H1 (cell line): ENCODE data around the gene HOXB5. TPM values are rescaled to one million over a fixed set of nuclear protein-coding genes. Genes with fewer than 3 reads are reported as not detected.

ENCODE experiments used
- CTCF ChIA-PET: fragments of 300-600 bp; sonication (Branson Sonifier 250); formaldehyde crosslinking; loops from one replicate; lab custom pipeline; 2021; ENCODE audit not compliant: partially characterized antibody; lab: Charles Lee
- POLR2A ChIA-PET: fragments of 300-600 bp; sonication (Branson Sonifier 250); formaldehyde crosslinking; loops from one replicate; lab custom pipeline; 2021; ENCODE audit warnings: inconsistent platforms; ENCODE audit not compliant: partially characterized antibody; lab: Charles Lee
- DNase-seq, 2 experiments: peaks; one replicate each; pipeline versions ENCODE4 v3.0.0 to v3.0.0-alpha.2; 2010 to 2022; ENCODE audit warnings: low spot score in 2 of 2, low read depth in 1 of 2, mixed read lengths in 1 of 2
- FAIRE-seq: peaks from 2 replicates; lab custom pipeline; 2011; peaks lifted over from hg19 to GRCh38; lab: Jason Lieb, UNC
- H2AFZ ChIP-seq: 2 replicates; pipeline ENCODE4 v1.8.1; 2012; ENCODE audit warnings: low read length, inconsistent platforms
- H2AK5ac ChIP-seq: 2 replicates; pipeline ENCODE4 v1.6.1; 2013; ENCODE audit warnings: low read depth, low read length
- H2BK120ac ChIP-seq: replicated peaks from 2 replicates; pipeline ENCODE3; 2013; ENCODE audit warnings: low read depth, low read length, inconsistent platforms
- H2BK12ac ChIP-seq: 2 replicates; pipeline ENCODE4 v1.6.1; 2013; ENCODE audit warnings: low read depth, low read length
- H2BK15ac ChIP-seq: 2 replicates; pipeline ENCODE4 v1.6.1; 2013; ENCODE audit warnings: low read length
- H2BK20ac ChIP-seq: 2 replicates; pipeline ENCODE4 v1.6.1; 2013; ENCODE audit warnings: low read length
- H2BK5ac ChIP-seq: 2 replicates; pipeline ENCODE4 v1.6.1; 2013; ENCODE audit warnings: low read depth, low read length
- H3K14ac ChIP-seq: 2 replicates; pipeline ENCODE4 v1.6.1; 2013; ENCODE audit warnings: inconsistent platforms; ENCODE audit not compliant: insufficient read length
- H3K18ac ChIP-seq: 2 replicates; pipeline ENCODE4 v1.6.1; 2013; ENCODE audit warnings: low read length; ENCODE audit errors: extremely low read depth
- H3K23ac ChIP-seq: 2 replicates; pipeline ENCODE4 v1.6.1; 2013; ENCODE audit warnings: inconsistent platforms; ENCODE audit not compliant: insufficient read length
- H3K23me2 ChIP-seq: 2 replicates; pipeline ENCODE4 v1.6.1; 2013; ENCODE audit warnings: low read depth, low read length
- H3K27ac ChIP-seq: 2 replicates; pipeline ENCODE4 v1.6.1; 2011; ENCODE audit warnings: low read depth, low read length, inconsistent platforms
- H3K27me3 ChIP-seq, 4 experiments: replicated peaks in 1 of 4; 1 replicate in 1 of 4; 2 replicates in 3 of 4; pipeline versions ENCODE4 v1.6.1 to v1.8.1; 2011 to 2013; ENCODE audit warnings: low read length in 3 of 4, mild to moderate bottlenecking in 3 of 4, inconsistent platforms in 2 of 4, mixed read lengths in 2 of 4, moderate library complexity in 1 of 4; ENCODE audit not compliant: control insufficient read depth in 3 of 4, insufficient read depth in 3 of 4; ENCODE audit errors: extremely low read depth in 1 of 4
- H3K36me3 ChIP-seq, 4 experiments: 2 replicates each; pipeline versions ENCODE4 v1.6.1 to v1.8.1; 2011 to 2013; ENCODE audit warnings: mild to moderate bottlenecking in 4 of 4, low read length in 3 of 4, moderate library complexity in 2 of 4, control low read depth in 1 of 4, inconsistent platforms in 1 of 4; ENCODE audit not compliant: insufficient read depth in 4 of 4, control insufficient read depth in 2 of 4
- H3K4ac ChIP-seq: replicated peaks from 2 replicates; pipeline ENCODE3; 2013; ENCODE audit warnings: low read length, low read depth, mixed read lengths, inconsistent platforms; ENCODE audit not compliant: insufficient read length
- H3K4me1 ChIP-seq, 4 experiments: replicated peaks in 1 of 4; 1 replicate in 1 of 4; 2 replicates in 3 of 4; pipeline versions ENCODE4 v1.6.1 to v1.8.1; 2011 to 2013; ENCODE audit warnings: low read length in 3 of 4, inconsistent platforms in 2 of 4, mixed read lengths in 1 of 4; ENCODE audit not compliant: insufficient read depth in 4 of 4, control insufficient read depth in 3 of 4
- H3K4me2 ChIP-seq, 2 experiments: 2 replicates each; pipeline versions ENCODE4 v1.6.1 to v1.8.1; 2011 to 2013; ENCODE audit warnings: low read depth in 2 of 2, low read length in 2 of 2, control low read depth in 1 of 2, inconsistent platforms in 1 of 2, mild to moderate bottlenecking in 1 of 2; ENCODE audit not compliant: insufficient read depth in 1 of 2
- H3K4me3 ChIP-seq, 4 experiments: fragments of 200-600, 300-600 bp in 1 of 4; sonication (generic), shearing (Covaris generic), sonication (Bioruptor Twin) in 1 of 4; 2 replicates each; pipeline versions ENCODE4 v1.5.1 to v1.8.1; 2011 to 2016; ENCODE audit warnings: low read length in 4 of 4, low read depth in 3 of 4, control low read depth in 2 of 4, inconsistent platforms in 2 of 4, mild to moderate bottlenecking in 2 of 4, mixed read lengths in 1 of 4, moderate library complexity in 1 of 4; ENCODE audit not compliant: insufficient read depth in 2 of 4; ENCODE audit errors: extremely low read depth in 1 of 4
- H3K56ac ChIP-seq: replicated peaks from 2 replicates; pipeline ENCODE3; 2013; ENCODE audit warnings: low read depth, mild to moderate bottlenecking, mixed read lengths, low read length, inconsistent platforms; ENCODE audit not compliant: insufficient read length
- H3K79me1 ChIP-seq: 2 replicates; pipeline ENCODE4 v1.6.1; 2013; ENCODE audit warnings: low read depth, low read length, control low read depth
- H3K79me2 ChIP-seq, 2 experiments: 2 replicates each; pipeline versions ENCODE4 v1.6.1 to v1.8.1; 2012 to 2013; ENCODE audit warnings: low read length in 2 of 2, mild to moderate bottlenecking in 2 of 2, inconsistent platforms in 1 of 2; ENCODE audit not compliant: insufficient read depth in 2 of 2, control insufficient read depth in 1 of 2
- H3K9ac ChIP-seq, 4 experiments: replicated peaks in 1 of 4; 1 replicate in 1 of 4; 2 replicates in 3 of 4; pipeline versions ENCODE4 v1.6.1 to v1.8.1; 2011 to 2013; ENCODE audit warnings: low read depth in 3 of 4, low read length in 3 of 4, control low read depth in 2 of 4, mild to moderate bottlenecking in 2 of 4, moderate library complexity in 2 of 4, inconsistent platforms in 1 of 4; ENCODE audit errors: extremely low read depth in 1 of 4
- H3K9me3 ChIP-seq, 2 experiments: 2 replicates each; pipeline versions ENCODE4 v1.6.1 to v1.8.1; 2012 to 2013; ENCODE audit warnings: mild to moderate bottlenecking in 2 of 2, moderate library complexity in 2 of 2, control low read depth in 1 of 2, inconsistent platforms in 1 of 2, low read depth in 1 of 2, low read length in 1 of 2, mixed read lengths in 1 of 2; ENCODE audit not compliant: insufficient read depth in 2 of 2
- H4K20me1 ChIP-seq, 2 experiments: replicated peaks in 1 of 2; 2 replicates each; pipeline versions ENCODE3 to v1.8.1; 2011 to 2013; ENCODE audit warnings: inconsistent platforms in 2 of 2, low read length in 2 of 2, mild to moderate bottlenecking in 1 of 2; ENCODE audit not compliant: insufficient read depth in 2 of 2, control insufficient read depth in 1 of 2
- H4K5ac ChIP-seq: 2 replicates; pipeline ENCODE4 v1.6.1; 2013; ENCODE audit warnings: low read length, low read depth, mixed read lengths, inconsistent platforms; ENCODE audit not compliant: insufficient read length
- H4K8ac ChIP-seq: 2 replicates; pipeline ENCODE4 v1.8.0; 2013; ENCODE audit warnings: mild to moderate bottlenecking, moderate library complexity, low read length, inconsistent platforms; ENCODE audit not compliant: insufficient read depth; ENCODE audit errors: extremely low read depth
- H4K91ac ChIP-seq: replicated peaks from 2 replicates; pipeline ENCODE3; 2013; ENCODE audit warnings: low read length, mixed read lengths, inconsistent platforms; ENCODE audit not compliant: insufficient read length
- CBX8 ChIP-seq: fragments of 300-800, 300-1000 bp; sonication (generic); IDR thresholded peaks from 2 replicates; pipeline ENCODE4 v1.7.1; 2016; ENCODE audit warnings: low read depth, low read length, borderline replicate concordance
- EZH2 ChIP-seq: fragments of 200-600 bp; sonication (generic); IDR thresholded peaks from 2 replicates; pipeline ENCODE4 v1.7.1; 2012; ENCODE audit warnings: low read depth, mild to moderate bottlenecking, moderate library complexity, low read length, inconsistent platforms; ENCODE audit not compliant: severe bottlenecking
- RNF2 ChIP-seq: fragments of 200-900, 300-1000 bp; sonication (generic); IDR thresholded peaks from 2 replicates; pipeline ENCODE4 v1.7.1; 2016; ENCODE audit warnings: borderline replicate concordance, low read depth, mild to moderate bottlenecking, antibody characterized with exemption, low read length; ENCODE audit not compliant: poor library complexity, severe bottlenecking; ENCODE audit errors: missing control alignments
- SUZ12 ChIP-seq: fragments of 200-600 bp; sonication (generic); IDR thresholded peaks from 2 replicates; pipeline ENCODE4 v1.6.1; 2012; ENCODE audit warnings: mild to moderate bottlenecking, inconsistent platforms, low read length, moderate library complexity, mixed read lengths
- TBP ChIP-seq: IDR thresholded peaks from 2 replicates; pipeline ENCODE4 v1.6.1; 2011; ENCODE audit warnings: low read depth, low read length, improper control_type of control experiment
- USF2 ChIP-seq: IDR thresholded peaks from 2 replicates; pipeline ENCODE4 v1.6.1; 2011; ENCODE audit warnings: low read length, improper control_type of control experiment
- WGBS, 2 experiments: shearing (Covaris generic) in 1 of 2; methylation state at CpG; one replicate each; pipeline versions ENCODE4 v1.1.6 to v1.1.7; 2013 to 2015; ENCODE audit warnings: low lambda C conversion rate in 2 of 2, mixed read lengths in 2 of 2, inconsistent platforms in 1 of 2, low coverage in 1 of 2, missing lambda C conversion rate in 1 of 2; ENCODE audit not compliant: insufficient replicate concordance in 2 of 2, insufficient coverage in 1 of 2, insufficient read length in 1 of 2; ENCODE audit errors: extremely low coverage in 1 of 2, missing lambda C conversion rate in 1 of 2; 5-methylcytosine and 5-hydroxymethylcytosine counted together
- polyA plus RNA-seq, 7 experiments: library from polyadenylated mRNA; depleted of rRNA in 3 of 7; stranded (reverse) in 5 of 7; unstranded in 2 of 7; fragments of >200 nt in 5 of 7; fragments of 200-250 nt in 2 of 7; gene quantifications; 1 replicate in 5 of 7; 2 replicates in 1 of 7; 4 replicates in 1 of 7; pipeline versions ENCODE4 v1.2.1 to v1.2.3, GENCODE V29; 2011 to 2013; ENCODE audit warnings: missing spikeins in 2 of 7, mixed read lengths in 2 of 7
- total RNA-seq: library from RNA; stranded (reverse); fragmentation: NEBNext Ultra II Directional; extraction: Animal tissue kit (Norgen Biotek cat#: 25700); gene quantifications from 2 replicates; pipeline ENCODE4 v1.2.1, GENCODE V29; 2021

HOXB5 gene
- total and polyA plus RNA-seq, 2 of the 8 experiments (the other 6 are each of a cell fraction or from before 2014, with no cell fraction given): not detected

GRCh38 chr17:48547808-48548522 is 45.6 kb downstream of the HOXB5 start:
- Histone ChIP-seq H3K27me3 (peaks cover 94 to 100% (median 99%) of the 10 kb centered on the region in 4 experiments), H2BK15ac (no peak overlapping the region), H2AFZ (no peak overlapping the region), H2BK5ac (no peak overlapping the region), H2AK5ac (no peak overlapping the region), H2BK120ac (no peak overlapping the region), H4K91ac (no peak overlapping the region), H3K9me3 (no peaks in the 10 kb centered on the region), H3K79me2 (no peaks in the 10 kb centered on the region), H3K4me1 (peaks cover 7 to 30% (median 11%) of the 10 kb centered on the region in 4 experiments), H3K18ac (no peak overlapping the region; the same call in 1 of the 2 replicates), H3K79me1 (no peaks in the 10 kb centered on the region), H3K4ac (no peak overlapping the region), H3K4me3 (peak overlapping the region in 1 of 4 experiments; percentile 2; a peak in 1 of 8 replicates), H3K4me2 (peak overlapping the region in 1 of 2 experiments; percentile 10; a peak in 2 of 4 replicates), H4K5ac (no peak overlapping the region), H2BK12ac (no peak overlapping the region), H3K56ac (no peak overlapping the region), H3K36me3 (peaks cover 0 to 6% (median 0%) of the 10 kb centered on the region in 4 experiments; a peak in 1 of 8 replicates), H3K23ac (no peak overlapping the region), H3K27ac (no peak overlapping the region), H2BK20ac (0 out of 2 replicates have a peak overlapping the region, but pooled peaks have one; percentile 48), H3K9ac (no peak overlapping the region), H3K23me2 (no peaks in the 10 kb centered on the region; the same call in 1 of the 2 replicates), H3K14ac (no peak overlapping the region), H4K20me1 (peaks cover 17 to 18% of the 10 kb centered on the region in 2 experiments), H4K8ac (no peak overlapping the region)
- FAIRE-seq: no peak
- TF ChIP-seq RNF2 (peak; percentile 91), TBP (no peak), SUZ12 (peak; percentile 21; the same call in 1 of the 2 replicates), CBX8 (peak; percentile 92; the same call in 1 of the 2 replicates), USF2 (peak; percentile 74), EZH2 (peak; percentile 17)
- no peak for DNase-seq
- 11% methylated on average over 24 of the region's 24 CpGs; no CpG with 5 or more reads in 1 of the 2 experiments for WGBS, 2 experiments
- POLR2A ChIA-PET: interaction anchor here (0.6 to 0.7 kb wide), 2 partner anchors 66 to 196 kb away, joined by 3 read pairs; no protein-coding TSS in a partner anchor
- CTCF ChIA-PET: interaction anchor here (1.0 to 6.6 kb wide), 13 partner anchors 8 to 76 kb away, joined by 3 to 53 read pairs (median 6); partner anchors contain the start of genes HOXB1, HOXB3 and HOXB5
